Lower leg skin (tissue), 3 donors: ENCODE data around the gene E2F1.

ENCODE experiments used
- POLR2A ChIP-seq, 2 donors: fragments of 450-650 bp; IDR thresholded peaks; one replicate each; pipeline ENCODE4 v1.6.1; 2016 to 2017; ENCODE audit warnings: antibody characterized with exemption in 2 of 2, mild to moderate bottlenecking in 1 of 2, moderate library complexity in 1 of 2
- TF ChIP-seq, protein P1 (sequence below), 3 donors: fragments of 450-650 bp; IDR thresholded peaks; one replicate each; pipeline ENCODE4 v1.5.1; 2016; ENCODE audit warnings: antibody characterized with exemption in 3 of 3, mild to moderate bottlenecking in 3 of 3, moderate library complexity in 2 of 3

DNA sequence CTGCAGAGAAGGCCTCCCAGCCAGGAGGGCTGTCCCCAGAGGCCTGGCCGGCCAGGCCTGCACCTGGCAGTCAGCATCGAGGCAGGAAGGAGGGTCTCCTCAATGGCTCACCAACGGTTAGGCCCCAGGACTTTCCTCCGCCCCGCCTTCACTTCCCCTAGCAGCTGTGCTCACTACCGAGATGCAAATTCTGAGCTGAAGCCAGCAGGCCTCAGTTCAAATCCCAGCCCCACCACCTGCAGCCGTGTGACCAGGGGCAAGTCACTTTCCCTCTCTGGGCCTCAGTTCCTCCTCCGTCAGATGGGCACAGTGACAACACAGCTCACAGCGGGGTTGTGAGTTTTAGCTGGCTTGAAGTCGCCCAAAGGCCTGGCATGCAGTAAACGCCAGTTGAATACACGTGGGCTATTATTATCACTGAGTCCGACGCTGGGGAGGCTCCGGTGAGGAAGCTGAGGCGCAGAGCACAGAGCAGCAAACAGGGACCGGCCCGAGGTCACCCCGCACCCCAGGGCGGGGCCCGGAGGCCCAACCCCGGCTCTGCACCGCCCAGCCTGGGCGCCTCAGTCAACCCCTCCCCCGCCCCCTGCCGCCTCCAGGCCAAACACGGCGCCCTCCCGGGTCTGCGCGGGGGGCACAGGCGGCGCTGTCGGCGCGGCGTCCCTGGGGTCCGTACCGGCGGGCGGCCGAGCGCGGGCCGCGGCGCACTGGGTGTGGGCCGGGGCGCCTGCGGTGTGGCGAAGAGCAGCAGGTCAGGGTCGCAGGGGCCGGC, 671 bp downstream of the E2F1 start:
- TF ChIP-seq, protein P1, sequence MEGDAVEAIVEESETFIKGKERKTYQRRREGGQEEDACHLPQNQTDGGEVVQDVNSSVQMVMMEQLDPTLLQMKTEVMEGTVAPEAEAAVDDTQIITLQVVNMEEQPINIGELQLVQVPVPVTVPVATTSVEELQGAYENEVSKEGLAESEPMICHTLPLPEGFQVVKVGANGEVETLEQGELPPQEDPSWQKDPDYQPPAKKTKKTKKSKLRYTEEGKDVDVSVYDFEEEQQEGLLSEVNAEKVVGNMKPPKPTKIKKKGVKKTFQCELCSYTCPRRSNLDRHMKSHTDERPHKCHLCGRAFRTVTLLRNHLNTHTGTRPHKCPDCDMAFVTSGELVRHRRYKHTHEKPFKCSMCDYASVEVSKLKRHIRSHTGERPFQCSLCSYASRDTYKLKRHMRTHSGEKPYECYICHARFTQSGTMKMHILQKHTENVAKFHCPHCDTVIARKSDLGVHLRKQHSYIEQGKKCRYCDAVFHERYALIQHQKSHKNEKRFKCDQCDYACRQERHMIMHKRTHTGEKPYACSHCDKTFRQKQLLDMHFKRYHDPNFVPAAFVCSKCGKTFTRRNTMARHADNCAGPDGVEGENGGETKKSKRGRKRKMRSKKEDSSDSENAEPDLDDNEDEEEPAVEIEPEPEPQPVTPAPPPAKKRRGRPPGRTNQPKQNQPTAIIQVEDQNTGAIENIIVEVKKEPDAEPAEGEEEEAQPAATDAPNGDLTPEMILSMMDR (IDR thresholded peaks at IDR 0.05), result no peak
- TF ChIP-seq POLR2A (IDR thresholded peaks at IDR 0.05), result no peak
